GM19099 (cell line): ENCODE measurements around the gene TOM1L1.

ENCODE experiments used
- POLR2A ChIP-seq: IDR thresholded peaks from 3 replicates; pipeline ENCODE4 v1.6.1; 2011; ENCODE audit warnings: low read depth; ENCODE audit not compliant: insufficient read length; ENCODE audit errors: extremely low read depth

TOM1L1 gene

DNA sequence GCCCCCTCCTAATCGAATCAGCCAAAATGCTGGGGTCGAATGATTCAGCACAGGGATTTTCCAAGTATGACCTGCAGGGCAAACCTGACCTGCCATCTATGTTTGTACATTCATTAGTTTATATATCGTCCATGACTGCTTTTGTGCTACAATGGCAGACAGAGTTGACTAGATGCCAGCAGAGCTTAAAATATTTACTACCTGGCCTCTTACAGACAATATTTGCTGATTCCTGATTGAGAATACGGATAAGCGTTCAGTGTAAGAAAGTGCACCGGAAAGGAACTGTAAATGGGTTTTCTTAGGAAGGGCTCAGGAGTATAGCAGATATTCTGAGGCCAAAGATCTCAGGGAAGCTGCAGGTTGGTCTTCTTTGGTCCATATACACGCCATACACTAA, 11.7 kb upstream of the TOM1L1 start:
- no peak for TF ChIP-seq POLR2A

DNA sequence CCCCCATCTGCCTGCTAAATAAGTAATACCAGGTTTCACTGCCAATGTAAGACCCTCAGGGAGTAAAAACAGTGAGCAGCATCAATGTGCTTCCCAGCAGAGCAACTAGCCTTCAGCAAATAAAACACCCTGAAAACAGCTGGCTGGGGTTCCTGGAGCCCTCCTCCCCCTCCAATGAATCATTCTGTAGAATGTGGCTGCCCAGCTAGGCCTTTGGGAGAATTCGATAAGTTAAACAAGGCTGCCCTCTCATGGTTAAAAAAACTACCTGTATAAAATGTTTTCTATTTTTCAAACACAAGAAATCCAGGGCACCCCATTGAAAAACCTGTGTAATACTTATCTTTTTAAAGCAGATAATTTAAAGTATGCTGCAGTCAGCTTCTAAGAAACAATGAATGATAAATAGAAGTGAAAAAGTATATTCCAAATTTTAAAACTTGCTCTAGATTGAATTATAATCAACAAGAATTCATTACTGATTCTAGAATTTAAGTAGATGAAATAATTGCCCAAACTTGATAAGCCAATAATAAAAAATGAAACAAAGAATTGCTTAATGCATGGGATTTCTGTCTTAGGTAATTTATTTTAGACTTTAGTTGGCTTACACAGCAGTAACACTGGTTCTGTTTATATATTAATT, 9.4 kb upstream of the TOM1L1 start:
- TF ChIP-seq POLR2A, result no peak

DNA sequence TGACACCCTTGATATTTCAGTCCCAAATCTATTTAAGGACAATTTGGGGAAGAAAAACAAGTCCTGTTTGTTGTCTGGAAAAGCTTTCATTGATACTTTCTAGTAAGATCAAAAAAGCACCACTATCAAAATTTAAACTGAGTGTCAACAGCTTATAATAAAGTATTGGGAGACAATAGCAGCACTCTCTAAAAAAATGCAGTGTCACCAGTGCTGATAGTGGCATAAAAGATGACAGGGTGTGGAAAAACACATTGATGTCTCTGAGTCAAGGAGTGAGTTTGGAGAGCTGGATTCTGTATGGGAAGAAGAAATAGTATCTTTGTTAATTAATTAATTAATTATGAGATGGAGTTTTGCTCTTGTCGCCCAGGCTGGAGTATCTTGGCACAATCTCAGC, 8.3 kb upstream of the TOM1L1 start:
- TF ChIP-seq POLR2A, result no peak

DNA sequence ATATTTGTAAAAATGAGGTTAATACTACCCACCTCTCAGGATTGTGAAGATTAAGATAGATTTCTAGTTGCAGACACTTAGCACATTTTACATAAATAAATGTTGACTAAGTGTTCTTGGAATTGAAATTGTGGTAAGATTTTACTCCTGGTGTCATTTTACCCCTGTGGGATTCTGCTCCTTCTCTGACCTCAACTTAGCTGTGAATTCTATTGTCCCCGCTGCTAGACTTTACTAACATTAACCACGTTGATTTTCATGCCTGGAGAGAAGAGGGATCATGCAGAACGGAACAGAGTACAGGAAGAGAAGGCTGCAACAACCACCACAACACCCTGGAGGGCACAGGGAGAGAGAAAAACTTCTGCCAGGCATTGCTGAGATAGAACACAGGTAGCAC, 2.1 kb upstream of the TOM1L1 start:
- no peak for TF ChIP-seq POLR2A

DNA sequence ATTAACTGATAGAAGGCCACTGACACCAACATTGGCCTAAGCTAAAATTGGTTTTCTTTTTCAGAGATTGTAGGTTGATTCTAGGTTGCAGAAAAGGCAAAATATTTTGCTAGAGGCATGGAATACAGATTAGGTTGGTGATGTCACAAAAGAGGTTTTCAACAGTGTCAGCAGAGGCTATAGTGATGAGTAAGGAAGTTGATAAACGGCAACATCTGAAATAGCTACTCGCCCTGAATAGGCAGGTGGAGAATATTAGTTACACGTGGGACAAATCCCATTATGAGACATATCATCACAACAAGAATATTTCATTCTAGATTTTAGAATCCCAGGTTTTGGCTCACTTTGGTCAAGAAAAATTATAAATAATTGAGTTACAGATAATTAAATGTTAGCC, 1.5 kb upstream of the TOM1L1 start:
- no peak for TF ChIP-seq POLR2A

DNA sequence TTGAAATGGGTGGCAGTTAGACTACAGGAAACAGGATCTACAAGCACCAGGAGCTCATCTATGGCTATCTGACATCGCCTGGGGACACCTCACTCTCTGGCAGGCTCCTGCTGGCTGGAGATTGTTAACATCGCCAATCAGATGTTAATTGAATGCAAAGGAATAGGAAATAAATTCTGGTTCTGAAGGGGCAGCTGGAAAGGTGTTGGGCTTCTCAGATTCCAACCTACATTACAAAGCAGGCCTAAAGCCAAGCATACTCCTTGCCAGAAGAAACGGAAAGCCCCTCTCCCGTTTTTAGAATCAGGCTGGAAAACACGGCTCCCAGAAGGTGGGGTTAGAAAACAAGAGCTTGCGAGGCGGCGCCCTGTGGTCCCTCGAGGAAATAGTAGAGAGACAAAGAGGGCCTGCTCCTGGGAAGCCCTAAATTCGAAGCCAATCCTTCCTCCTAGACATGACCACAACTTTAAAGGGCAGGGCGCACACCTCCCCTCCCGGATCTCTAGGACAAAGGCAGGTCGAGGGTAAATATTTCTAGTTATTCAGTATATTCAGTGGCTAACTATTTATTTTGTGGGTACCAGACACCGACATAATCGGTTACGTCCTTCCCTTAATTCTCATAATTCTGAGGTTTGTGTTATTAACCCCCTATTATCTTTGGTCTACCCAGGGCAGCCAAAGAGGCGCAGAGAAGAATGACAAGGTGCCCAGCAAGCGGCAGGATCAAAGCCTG, 763 bp upstream of the TOM1L1 start:
- TF ChIP-seq POLR2A, result no peak

DNA sequence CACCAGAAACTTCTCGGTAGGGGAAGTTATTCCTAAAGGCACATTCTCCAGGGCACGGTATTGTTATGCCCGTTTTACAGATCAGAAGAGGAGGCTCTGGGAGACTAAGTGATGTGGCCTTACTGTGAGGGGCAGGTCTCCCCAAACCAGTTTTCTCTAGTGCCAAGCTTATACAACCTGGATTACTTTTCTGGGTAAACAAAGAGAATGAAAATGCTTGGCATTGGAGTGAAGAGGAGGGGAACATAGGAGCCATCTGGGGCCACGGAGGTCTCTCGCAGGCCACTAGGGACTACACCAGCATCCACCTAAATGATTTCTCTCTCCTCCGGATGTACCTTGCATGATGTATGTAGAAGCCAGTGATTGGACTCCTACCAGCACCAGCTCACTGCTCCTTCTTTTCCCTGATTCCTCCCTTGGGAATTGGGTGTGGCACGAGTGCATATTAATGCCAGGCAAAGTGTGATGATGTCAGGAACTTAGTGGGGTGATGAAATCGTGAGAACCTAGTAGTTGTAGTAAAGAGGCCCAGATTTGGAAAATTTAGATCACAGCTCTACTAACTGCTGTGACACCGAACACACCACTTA, 674 bp downstream of the TOM1L1 start:
- TF ChIP-seq POLR2A, result no peak

DNA sequence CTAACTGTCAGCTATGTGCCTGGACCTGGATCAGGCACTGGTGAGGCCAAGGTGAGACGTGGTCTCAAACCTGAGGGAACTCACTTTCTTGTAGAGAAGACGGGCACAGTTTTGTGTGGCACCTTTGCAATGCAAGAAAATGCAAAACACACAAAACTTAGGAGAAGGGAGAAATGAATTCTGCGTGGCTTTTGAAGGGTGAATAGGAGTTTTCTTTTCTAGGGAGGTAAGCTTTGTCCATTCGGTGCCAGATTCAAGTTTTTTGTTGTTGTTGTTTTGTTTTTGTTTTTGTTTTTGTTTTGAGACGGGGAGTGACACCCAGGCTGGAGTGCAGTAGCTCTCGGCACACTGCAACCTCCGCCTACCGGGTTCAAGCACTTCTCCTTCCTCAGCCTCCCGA, 1.4 kb downstream of the TOM1L1 start:
- TF ChIP-seq POLR2A, result no peak

DNA sequence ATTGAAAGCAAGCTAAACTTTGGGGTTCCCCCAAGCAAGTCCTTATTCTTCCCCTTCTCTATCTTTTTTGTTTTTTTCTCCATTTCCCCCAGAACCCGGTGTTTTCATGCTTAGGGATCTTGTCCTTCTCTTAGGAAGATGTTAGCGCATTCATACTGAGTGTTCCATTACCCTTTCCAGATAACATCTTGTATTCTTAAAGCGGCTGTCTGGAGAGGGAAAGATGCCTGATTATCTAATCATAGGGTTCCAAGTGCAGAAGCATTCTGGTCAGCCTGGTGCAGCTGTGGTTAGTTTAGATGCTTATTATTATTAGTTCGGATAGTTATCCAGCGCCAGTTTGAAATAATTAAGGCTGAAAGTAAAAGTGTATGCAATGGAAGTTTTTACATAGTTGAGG, 2.0 kb downstream of the TOM1L1 start:
- no peak for TF ChIP-seq POLR2A

DNA sequence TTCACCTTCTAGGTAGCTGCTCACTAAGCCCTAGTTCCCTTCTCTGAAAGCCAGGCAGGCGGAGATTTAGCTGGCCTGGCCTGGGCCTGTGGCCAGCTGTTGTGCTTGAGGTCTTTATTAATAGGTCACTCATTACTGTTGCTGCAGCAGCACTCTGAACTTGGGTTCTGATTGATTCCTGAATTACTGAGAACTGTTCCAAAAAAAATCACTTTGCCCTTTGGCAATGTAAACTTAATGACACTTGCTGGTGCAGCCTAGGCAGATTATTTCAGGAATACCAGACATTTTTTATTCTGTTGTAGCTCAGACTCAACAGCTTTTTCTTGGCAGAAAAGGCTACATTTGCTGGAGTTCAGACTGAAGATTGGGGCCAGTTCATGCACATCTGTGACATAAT, 2.7 kb downstream of the TOM1L1 start:
- no peak for TF ChIP-seq POLR2A

DNA sequence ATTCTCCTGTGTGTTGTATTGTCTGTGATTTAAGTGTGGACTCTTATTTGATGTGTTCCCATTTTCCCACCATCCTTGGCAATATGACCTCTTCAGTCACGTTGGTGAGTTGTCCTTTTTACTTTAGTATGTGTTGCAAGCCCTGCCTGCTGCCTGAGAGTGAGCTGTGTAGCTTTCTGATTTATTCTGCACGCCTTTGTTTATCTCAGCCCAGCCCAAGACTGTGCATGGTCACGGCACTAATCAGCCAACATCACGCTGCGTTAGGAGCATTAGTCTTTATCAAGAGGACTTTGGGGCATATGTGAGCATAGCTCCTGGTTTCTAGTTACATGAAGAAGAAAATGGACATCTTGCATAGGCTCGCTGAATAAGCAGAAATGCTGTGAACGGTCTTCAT, 6.0 kb downstream of the TOM1L1 start:
- TF ChIP-seq POLR2A, result no peak

DNA sequence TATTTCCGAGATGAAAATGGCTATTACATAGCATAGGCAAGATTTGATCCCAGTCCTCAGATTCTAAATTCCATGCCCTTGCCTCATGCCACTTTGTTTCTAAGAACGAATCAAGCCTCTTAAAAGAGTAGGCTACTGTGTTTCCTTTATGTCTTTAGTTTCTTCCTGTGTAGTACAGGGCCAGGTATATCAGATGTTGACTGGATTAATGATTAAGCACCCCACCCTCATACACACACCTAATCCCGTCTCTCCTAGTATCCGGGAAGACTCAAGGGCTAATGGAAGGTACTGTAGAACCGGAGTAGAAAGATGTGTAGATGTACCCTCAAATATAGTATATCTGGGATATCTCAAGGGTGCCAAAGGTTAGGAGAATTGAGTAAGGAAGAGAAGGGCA, 6.7 kb downstream of the TOM1L1 start:
- no peak for TF ChIP-seq POLR2A

DNA sequence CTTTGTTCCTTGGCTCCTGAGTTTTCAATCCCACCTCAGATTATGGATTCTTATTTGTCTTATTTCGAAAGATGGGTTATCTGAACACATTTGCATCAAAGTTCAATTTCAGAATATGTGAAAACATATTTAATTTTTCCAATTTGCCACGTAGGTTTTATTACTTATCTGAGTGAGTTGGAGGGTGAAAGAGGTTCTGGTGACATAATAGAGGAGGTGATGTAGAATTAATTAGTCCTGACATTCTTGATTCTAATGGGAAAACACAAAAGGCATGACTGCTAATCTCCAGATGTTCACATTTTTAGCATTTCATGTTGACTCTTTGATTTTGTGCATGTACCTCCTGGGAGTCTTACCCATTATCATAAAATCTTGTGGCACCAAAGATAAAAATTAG, 9.1 kb downstream of the TOM1L1 start:
- TF ChIP-seq POLR2A, result no peak

DNA sequence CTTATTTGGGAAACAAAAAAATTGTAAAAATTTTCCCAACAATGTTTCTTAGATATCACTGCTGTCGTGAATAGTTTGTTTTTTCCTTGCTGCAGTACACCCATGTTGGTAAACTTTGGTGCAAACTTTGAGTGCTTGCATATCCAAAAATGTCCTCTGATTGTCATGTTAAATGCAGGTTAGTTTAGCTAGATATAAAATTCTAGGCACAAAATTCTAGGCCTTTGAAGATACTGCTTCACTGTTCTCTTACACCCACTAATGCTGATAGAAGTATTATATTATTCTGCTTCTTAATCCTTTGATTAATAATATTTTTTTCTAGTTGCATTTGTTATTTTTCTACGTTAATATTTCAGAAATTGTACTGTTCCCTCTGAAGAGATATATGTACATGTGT, 16.1 kb downstream of the TOM1L1 start:
- TF ChIP-seq POLR2A, result no peak

DNA sequence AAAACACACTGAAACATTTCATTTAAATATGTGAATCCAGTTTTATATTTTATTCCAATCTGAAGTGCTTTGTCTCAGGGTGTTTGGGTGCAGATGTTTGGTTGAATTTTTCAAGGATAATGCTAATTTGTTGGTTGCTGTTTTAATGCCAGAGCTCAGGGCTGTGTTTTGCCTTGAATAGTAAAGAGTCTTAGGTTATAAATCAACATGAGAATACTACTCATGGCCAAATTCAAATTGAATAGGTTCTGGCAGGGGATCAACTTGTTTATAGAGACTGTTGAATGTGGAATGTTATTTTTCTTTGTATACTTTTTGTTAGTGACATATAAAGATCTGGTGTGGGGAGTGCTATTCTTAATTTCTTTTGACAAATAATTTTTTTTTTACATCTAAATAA, 18.8 kb downstream of the TOM1L1 start:
- TF ChIP-seq POLR2A, result no peak

DNA sequence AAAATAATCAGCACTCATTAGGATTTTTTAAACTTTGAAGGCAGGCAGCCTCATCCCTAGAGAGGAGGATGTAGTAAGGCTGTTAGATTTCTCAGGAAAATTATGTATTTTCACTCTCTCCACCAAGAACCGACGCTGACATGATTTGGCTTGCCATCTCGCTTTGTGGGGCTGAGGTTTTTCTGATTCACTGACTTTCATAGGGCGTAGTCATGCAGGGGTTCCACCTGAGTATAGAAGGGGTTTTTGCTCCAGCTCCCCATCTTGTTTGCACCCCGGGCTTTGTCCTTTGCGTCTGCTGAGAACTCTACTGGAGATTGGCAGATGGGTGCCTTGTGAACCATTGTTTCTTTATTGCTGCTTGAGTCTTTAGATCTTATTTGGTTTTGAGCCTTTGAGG, 20.2 kb downstream of the TOM1L1 start:
- TF ChIP-seq POLR2A, result no peak
